CD8-positive, alpha-beta memory T cell (primary cell): ENCODE data around the gene ZNF431. TPM values are rescaled to one million over a fixed set of nuclear protein-coding genes. Genes with fewer than 3 reads are reported as not detected.

Experiments used
- polyA plus RNA-seq: library from polyadenylated mRNA; unstranded; fragments of 300-500 nt; fragmentation: Illumina TruSeq; gene quantifications from one replicate; pipeline ENCODE4 v1.2.3, GENCODE V29; 2021
- total RNA-seq, 2 experiments: library from RNA; stranded (reverse); gene quantifications; one replicate each; pipeline ENCODE4 v1.2.3, GENCODE V29; 2021

The ZNF431 gene
- total and polyA plus RNA-seq, 3 experiments from 2014 or later = 14.6 to 17.6 (median 14.7) TPM

Other genes starting within 250 kb of the ZNF431 start
- 10 to 100 TPM; 13.4 to 15.1 TPM for gene ZNF85, start 218.8 kb upstream of the ZNF431 start, total RNA-seq
- gene ZNF85, start 218.8 kb upstream of the ZNF431 start, polyA plus RNA-seq = 6.6 TPM
- 10 to 100 TPM; 18.7 to 20.5 TPM for gene ZNF430, start 121.4 kb upstream of the ZNF431 start, total RNA-seq
- 57.4 TPM for gene ZNF430, start 121.4 kb upstream of the ZNF431 start, polyA plus RNA-seq
- 10 to 100 TPM; 14.3 to 14.4 TPM for gene ZNF714, start 59.8 kb upstream of the ZNF431 start, total RNA-seq
- 11.2 TPM for gene ZNF714, start 59.8 kb upstream of the ZNF431 start, polyA plus RNA-seq
- gene ZNF708, start 187.4 kb downstream of the ZNF431 start, total RNA-seq = 10 to 100 TPM; 11.5 to 13.3 TPM
- 8.0 TPM for gene ZNF708, start 187.4 kb downstream of the ZNF431 start, polyA plus RNA-seq
- 1 to 10 TPM; 8.3 to 8.4 TPM for gene ZNF738, start 217.0 kb downstream of the ZNF431 start, total RNA-seq
- 4.2 TPM for gene ZNF738, start 217.0 kb downstream of the ZNF431 start, polyA plus RNA-seq